Duodenal mucosa (tissue), 2 donors: ENCODE results near the gene PACSIN2.
A peak's percentile ranks its signal among the peaks of the same experiment; 100 is the strongest.
"Not testable (repeated sequence)": the region's sequence is repeated elsewhere in the genome, so short reads cannot be mapped to it uniquely, and the experiment has no call there.

Experiments used
- H3K27ac ChIP-seq: one replicate; pipeline ENCODE4 v1.7.0; 2013; ENCODE audit warnings: low read depth, low read length
- H3K27me3 ChIP-seq, 2 donors: one replicate each; pipeline ENCODE4 v1.7.0; 2013; ENCODE audit warnings: low read length in 2 of 2, control low read depth in 1 of 2; ENCODE audit not compliant: insufficient read depth in 2 of 2, control insufficient read depth in 1 of 2
- H3K36me3 ChIP-seq, 2 donors: one replicate each; pipeline ENCODE4 v1.7.0; 2013; ENCODE audit warnings: low read length in 2 of 2, control low read depth in 1 of 2; ENCODE audit not compliant: insufficient read depth in 2 of 2, control insufficient read depth in 1 of 2
- H3K4me1 ChIP-seq, 2 donors: one replicate each; pipeline ENCODE4 v1.7.0; 2013; ENCODE audit warnings: low read length in 2 of 2, control low read depth in 1 of 2; ENCODE audit not compliant: insufficient read depth in 2 of 2, control insufficient read depth in 1 of 2
- H3K4me3 ChIP-seq, 2 donors: one replicate each; pipeline ENCODE4 v1.7.0; 2013; ENCODE audit warnings: low read length in 2 of 2, low read depth in 1 of 2
- H3K9ac ChIP-seq, 2 donors: one replicate each; pipeline ENCODE4 v1.7.0; 2013; ENCODE audit warnings: low read length in 2 of 2, low read depth in 1 of 2
- H3K9me3 ChIP-seq, 2 donors: one replicate each; pipeline ENCODE4 v1.7.0; 2013; ENCODE audit warnings: low read length in 2 of 2, control low read depth in 1 of 2; ENCODE audit not compliant: control insufficient read depth in 1 of 2

Gene PACSIN2

GRCh38 chr22:42922374-42923191 is 92.4 kb downstream of the PACSIN2 start:
- no peak overlapping the region for H3K27ac ChIP-seq
- H3K4me1 ChIP-seq = peaks cover 20 to 32% of the 10 kb centered on the region in 2 donors
- no peaks in the 10 kb centered on the region for H3K27me3 ChIP-seq
- no peak overlapping the region for H3K4me3 ChIP-seq
- no peaks in the 10 kb centered on the region for H3K9me3 ChIP-seq
- peak overlapping the region in 1 of 2 donors; percentile 1 for H3K9ac ChIP-seq
- H3K36me3 ChIP-seq = no peaks in the 10 kb centered on the region

GRCh38 chr22:42920101-42920820 is 94.7 kb downstream of the PACSIN2 start:
- Histone ChIP-seq H3K9me3 (no peaks in the 10 kb centered on the region), H3K27me3 (no peaks in the 10 kb centered on the region), H3K9ac (no peak overlapping the region), H3K36me3 (no peaks in the 10 kb centered on the region), H3K27ac (no peak overlapping the region), H3K4me3 (no peak overlapping the region), H3K4me1 (peaks cover 28 to 32% of the 10 kb centered on the region in 2 donors)

- no peak overlapping the region for H3K4me3 ChIP-seq
- no peaks in the 10 kb centered on the region for H3K9me3 ChIP-seq
- H3K36me3 ChIP-seq = no peaks in the 10 kb centered on the region
- no peaks in the 10 kb centered on the region for H3K27me3 ChIP-seq
- no peak overlapping the region for H3K9ac ChIP-seq
- peaks cover 33 to 37% of the 10 kb centered on the region in 2 donors for H3K4me1 ChIP-seq
- H3K27ac ChIP-seq = no peak overlapping the region
These were observed 95.8 kb downstream of the PACSIN2 start for GRCh38 chr22:42919199-42919598.

- Histone ChIP-seq H3K4me3 (no peak overlapping the region), H3K36me3 (no peaks in the 10 kb centered on the region), H3K27me3 (no peaks in the 10 kb centered on the region), H3K9ac (no peak overlapping the region), H3K4me1 (peaks cover 39 to 44% of the 10 kb centered on the region in 2 donors), H3K27ac (no peak overlapping the region), H3K9me3 (no peaks in the 10 kb centered on the region)
These were observed 96.4 kb downstream of the PACSIN2 start for GRCh38 chr22:42918500-42918899.

DNA sequence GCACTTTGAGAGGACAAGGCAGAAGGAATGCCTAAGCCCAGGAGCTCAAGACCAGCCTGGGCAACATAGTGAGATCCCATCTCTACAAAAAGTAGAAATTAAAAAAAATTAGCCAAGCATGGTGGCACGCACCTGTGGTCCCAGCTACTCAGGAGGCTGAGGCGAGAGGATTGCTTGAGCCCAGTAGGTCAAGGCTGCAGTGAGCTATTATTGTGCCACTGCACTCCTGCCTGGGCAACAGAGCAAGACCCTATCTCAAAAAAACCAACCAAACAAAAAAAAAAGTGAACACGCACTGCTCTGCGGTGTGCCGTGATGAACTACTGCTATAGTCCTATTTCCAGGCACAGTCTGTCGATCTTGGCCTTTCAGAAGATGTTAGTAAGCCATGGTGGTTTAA is 97.6 kb downstream of the PACSIN2 start:
- not testable (repeated sequence) for H3K36me3 ChIP-seq, H3K27ac ChIP-seq, H3K27me3 ChIP-seq, H3K9me3 ChIP-seq, H3K9ac ChIP-seq, H3K4me3 ChIP-seq
- peaks cover 40 to 45% of the 10 kb centered on the region in 2 donors for H3K4me1 ChIP-seq

DNA sequence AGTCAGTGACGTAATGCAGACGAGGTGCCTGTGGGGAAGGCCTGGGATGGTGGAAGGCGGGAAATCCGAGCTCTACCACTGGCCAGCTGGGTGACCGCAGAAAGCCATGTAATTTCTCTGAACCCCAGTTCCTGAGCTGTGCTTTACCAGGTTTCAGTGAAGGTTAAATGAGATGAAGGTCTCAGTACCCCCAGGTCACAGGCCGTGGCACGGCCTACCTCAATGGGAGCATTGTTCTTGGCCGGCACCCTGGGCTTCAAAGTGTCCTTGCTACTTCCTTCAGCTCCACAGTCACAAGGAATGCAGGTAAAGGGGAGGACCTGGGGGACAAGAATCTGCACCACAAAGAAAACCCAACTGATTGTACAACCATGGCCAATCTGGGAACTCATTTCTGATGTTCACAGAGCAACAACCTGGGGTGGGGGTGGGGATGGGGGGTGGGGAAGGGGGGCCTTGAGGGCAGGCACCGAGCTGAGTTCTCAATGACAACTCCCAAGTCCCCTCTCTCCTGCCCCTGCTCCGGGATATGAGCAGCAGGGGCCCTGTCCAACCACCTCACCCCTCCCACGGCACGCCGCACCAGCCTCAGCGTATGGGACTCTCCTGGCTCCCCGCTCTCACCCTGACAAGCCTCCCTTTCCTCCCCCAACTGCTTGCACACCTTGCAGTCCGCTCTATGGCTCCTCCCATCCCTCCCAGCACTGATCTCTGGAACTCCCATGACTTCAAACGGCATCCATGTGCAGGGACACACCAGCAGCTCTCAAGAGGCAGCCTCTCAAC is 98.8 kb downstream of the PACSIN2 start:
- Histone ChIP-seq H3K4me1 (peaks cover 42 to 49% of the 10 kb centered on the region in 2 donors), H3K9me3 (no peaks in the 10 kb centered on the region), H3K4me3 (no peak overlapping the region), H3K9ac (no peak overlapping the region), H3K36me3 (no peaks in the 10 kb centered on the region), H3K27me3 (no peaks in the 10 kb centered on the region), H3K27ac (no peak overlapping the region)

DNA sequence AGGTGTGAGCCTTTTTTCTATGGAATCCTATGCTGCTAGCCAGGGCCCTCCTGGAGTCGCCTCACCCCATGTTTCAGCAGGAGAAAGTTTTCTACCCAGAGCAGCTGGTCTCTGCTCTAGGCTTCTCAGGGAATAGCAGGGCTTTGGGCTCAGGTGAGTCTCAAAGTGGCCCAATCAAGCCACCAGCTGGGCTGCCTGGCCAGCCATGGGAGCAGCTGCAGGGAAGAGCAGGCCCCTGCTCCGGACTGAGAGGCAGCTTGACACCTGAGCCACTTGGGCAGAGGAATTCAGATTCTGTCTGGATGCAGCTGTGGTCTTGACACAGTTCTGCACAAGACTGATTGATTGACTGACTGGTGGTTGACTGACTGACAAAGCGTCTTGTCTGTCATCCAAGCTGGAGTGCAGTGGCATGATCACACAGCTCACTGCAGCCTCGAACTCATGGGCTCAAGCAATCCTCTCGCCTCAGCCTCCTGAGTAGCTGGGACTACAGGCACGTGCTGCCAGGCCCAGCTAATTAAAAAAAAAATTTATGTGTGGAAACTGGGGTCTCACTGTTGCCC is 100.4 kb downstream of the PACSIN2 start:
- H3K4me1 ChIP-seq = peaks cover 42 to 49% of the 10 kb centered on the region in 2 donors
- H3K36me3 ChIP-seq = peaks cover 8 to 10% of the 10 kb centered on the region in 2 donors
- no peak overlapping the region for H3K9ac ChIP-seq
- H3K27me3 ChIP-seq = no peaks in the 10 kb centered on the region
- no peak overlapping the region for H3K27ac ChIP-seq
- H3K4me3 ChIP-seq = no peak overlapping the region
- H3K9me3 ChIP-seq = no peaks in the 10 kb centered on the region

GRCh38 chr22:42913874-42914510 is 101.0 kb downstream of the PACSIN2 start:
- no peaks in the 10 kb centered on the region for H3K9me3 ChIP-seq
- no peak overlapping the region for H3K4me3 ChIP-seq
- no peak overlapping the region for H3K9ac ChIP-seq
- H3K27ac ChIP-seq = no peak overlapping the region
- peaks cover 10 to 15% of the 10 kb centered on the region in 2 donors for H3K36me3 ChIP-seq
- no peaks in the 10 kb centered on the region for H3K27me3 ChIP-seq
- H3K4me1 ChIP-seq = peaks cover 39 to 47% of the 10 kb centered on the region in 2 donors

DNA sequence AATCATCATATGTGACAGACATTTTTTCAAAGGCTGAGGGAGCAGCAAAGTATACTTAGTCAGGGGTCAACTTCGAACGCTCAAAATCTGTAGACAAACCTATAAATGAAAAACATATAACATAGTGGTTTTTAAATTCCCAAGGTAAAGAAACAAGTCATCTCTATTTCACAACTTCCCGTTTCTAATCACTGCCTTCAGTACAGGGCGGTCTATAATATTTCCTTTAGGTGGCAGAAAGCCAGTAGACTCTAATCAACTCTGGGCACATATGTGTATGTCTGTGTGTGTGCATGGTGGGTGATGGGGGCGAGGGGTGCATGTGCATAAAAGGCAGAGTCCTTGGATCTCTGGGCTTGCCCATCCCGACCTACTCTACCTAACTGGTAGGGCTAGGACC is 102.9 kb downstream of the PACSIN2 start:
- Histone ChIP-seq H3K27me3 (no peaks in the 10 kb centered on the region), H3K4me1 (peaks cover 40 to 57% of the 10 kb centered on the region in 2 donors), H3K4me3 (no peak overlapping the region), H3K9me3 (no peaks in the 10 kb centered on the region), H3K9ac (no peak overlapping the region), H3K36me3 (peaks cover 14 to 22% of the 10 kb centered on the region in 2 donors), H3K27ac (no peak overlapping the region)
